ENCODE results near the gene SLC66A3. TPM values are rescaled to one million over a fixed set of nuclear protein-coding genes. Genes with fewer than 3 reads are reported as not detected.
A peak's percentile ranks its signal among the peaks of the same experiment; 100 is the strongest.
"Not testable (repeated sequence)": the region's sequence is repeated elsewhere in the genome, so short reads cannot be mapped to it uniquely, and the experiment has no call there.

The SLC66A3 gene
- total and polyA plus RNA-seq, 7 donors: 6.9 to 71.7 (median 34.3) TPM

DNA sequence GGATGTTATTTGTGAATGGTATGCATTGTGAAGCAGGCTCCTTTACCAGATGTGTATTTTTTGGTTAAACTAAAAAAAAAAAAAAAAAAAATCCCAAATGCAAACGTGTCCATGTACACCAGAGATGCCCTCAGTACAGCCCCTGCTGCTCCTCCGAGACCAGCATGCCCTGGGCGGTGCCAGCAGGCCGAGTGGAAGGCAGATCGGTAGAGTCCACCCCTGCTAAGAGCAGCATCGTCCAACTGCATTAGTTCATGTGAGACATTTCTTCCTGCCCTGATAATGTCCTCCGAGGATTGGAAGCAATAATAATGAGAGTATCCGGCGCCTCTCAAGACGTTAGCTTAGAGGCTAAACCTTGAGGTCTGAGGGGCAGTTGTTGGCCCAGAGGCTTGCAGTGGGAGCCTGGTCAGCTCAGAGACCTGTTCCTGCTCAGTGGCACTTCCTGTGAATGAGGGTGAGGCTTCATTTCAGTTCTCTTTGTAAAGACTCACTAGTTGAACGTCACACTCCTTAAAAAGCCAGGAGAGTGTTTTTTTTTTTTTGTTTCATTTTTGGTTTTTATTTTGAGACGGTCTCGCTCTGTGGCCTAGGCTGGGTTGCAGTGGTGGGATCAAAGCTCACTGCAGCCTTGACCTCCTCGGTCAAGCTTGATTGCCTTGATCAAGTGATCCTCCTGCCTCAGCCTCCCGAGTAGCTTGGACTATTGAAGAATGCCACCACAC, 5.6 kb downstream of the SLC66A3 start:
- H3K4me1 ChIP-seq: peaks cover 0 to 10% (median 9%) of the 10 kb centered on the region in 4 donors
- no peaks in the 10 kb centered on the region for H3K9me3 ChIP-seq
- H3K36me3 ChIP-seq: peaks cover 0 to 8% (median 0%) of the 10 kb centered on the region in 4 donors
- H3K4me3 ChIP-seq: no peak overlapping the region
- TF ChIP-seq EP300 (IDR thresholded peaks at IDR 0.05) (no peak), POLR2AphosphoS5 (IDR thresholded peaks at IDR 0.05) (no peak), POLR2A (IDR thresholded peaks at IDR 0.05) (no peak)
- TF ChIP-seq, protein P1, sequence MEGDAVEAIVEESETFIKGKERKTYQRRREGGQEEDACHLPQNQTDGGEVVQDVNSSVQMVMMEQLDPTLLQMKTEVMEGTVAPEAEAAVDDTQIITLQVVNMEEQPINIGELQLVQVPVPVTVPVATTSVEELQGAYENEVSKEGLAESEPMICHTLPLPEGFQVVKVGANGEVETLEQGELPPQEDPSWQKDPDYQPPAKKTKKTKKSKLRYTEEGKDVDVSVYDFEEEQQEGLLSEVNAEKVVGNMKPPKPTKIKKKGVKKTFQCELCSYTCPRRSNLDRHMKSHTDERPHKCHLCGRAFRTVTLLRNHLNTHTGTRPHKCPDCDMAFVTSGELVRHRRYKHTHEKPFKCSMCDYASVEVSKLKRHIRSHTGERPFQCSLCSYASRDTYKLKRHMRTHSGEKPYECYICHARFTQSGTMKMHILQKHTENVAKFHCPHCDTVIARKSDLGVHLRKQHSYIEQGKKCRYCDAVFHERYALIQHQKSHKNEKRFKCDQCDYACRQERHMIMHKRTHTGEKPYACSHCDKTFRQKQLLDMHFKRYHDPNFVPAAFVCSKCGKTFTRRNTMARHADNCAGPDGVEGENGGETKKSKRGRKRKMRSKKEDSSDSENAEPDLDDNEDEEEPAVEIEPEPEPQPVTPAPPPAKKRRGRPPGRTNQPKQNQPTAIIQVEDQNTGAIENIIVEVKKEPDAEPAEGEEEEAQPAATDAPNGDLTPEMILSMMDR (IDR thresholded peaks at IDR 0.05): no peak
- intact Hi-C loops (cut with DNase I): no loop called here
- WGBS, 2 donors: 80 to 86% methylated on average over 15 of the region's 15 CpGs
- H3K27me3 ChIP-seq: no peaks in the 10 kb centered on the region
- no peak overlapping the region for H3K27ac ChIP-seq
- peak; percentile 27 for DNase-seq

DNA sequence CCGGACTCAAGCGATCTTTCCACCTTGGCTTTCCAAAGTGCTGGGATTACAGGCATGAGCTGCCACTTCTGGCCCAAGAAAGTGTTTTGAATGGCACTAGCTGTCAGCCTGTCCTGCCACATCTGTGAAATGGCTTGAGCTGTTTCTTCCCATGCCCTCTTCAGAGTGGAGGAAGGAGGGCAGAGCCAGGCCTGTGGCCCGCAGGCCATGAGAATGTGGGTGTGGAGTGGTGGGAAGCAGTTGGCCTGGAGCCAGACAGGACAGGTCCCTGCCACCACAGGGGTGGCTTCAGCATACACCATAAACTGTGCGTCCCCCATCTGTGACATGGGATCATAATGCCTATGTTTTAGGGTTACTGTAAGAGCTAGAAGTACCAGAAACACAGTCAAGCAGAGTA, 6.5 kb downstream of the SLC66A3 start:
- no peak for TF ChIP-seq POLR2A (IDR thresholded peaks at IDR 0.05)
- no peak for TF ChIP-seq EP300 (IDR thresholded peaks at IDR 0.05)
- TF ChIP-seq POLR2AphosphoS5 (IDR thresholded peaks at IDR 0.05): no peak
- TF ChIP-seq, protein P1 (IDR thresholded peaks at IDR 0.05): no peak
- WGBS, 2 donors: 98% methylated on average over 4 of the region's 4 CpGs
- intact Hi-C loops (cut with DNase I): no loop called here
- DNase-seq: no peak
- Histone ChIP-seq H3K4me3 (no peak overlapping the region), H3K27ac (no peak overlapping the region), H3K4me1 (peaks cover 0 to 1% (median under 1%) of the 10 kb centered on the region in 4 donors), H3K36me3 (peaks cover 0 to 8% (median 0%) of the 10 kb centered on the region in 4 donors), H3K27me3 (no peaks in the 10 kb centered on the region), H3K9me3 (no peaks in the 10 kb centered on the region)

DNA sequence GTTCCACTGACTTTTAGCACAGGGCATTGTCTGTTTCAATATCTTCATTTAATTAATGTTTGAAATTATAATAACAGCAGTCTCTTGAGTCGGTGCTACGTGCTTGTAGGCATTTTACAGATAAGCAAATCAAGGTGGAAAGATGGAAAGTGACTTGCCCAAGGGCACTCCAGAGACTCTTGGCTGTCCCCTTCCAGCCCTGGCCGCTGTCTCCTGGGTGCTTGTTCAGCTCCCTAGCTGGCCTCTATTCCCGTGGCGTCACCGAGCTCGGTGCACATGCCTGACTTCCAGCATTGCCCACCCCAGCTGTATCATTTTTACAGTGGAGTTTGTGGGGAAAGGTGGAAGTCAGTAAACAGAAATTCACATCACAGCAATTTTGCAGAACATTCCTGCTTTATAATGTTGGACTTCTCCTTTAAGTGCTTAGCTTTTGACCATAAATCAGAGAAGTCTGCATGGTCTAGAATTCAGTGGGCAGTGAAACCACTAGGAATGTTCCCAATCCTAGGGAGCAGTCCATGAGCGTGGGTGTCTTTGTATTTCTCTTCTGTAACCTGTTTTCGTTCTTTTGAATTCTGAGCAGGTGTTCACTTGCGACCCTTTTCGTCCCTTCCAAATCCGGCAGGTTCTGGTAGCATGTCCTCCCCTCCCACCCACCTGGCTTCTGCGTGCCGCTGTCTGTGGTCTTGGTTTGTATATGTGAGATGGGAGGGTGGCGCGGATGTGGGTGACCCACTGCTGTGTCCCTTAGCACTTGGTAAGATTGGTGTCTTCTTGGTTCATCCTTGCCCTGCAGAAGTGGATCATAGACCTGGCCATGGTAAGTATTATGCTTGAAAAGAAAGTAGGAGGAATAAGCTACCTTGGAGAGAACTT, 8.4 kb downstream of the SLC66A3 start:
- TF ChIP-seq POLR2AphosphoS5 (IDR thresholded peaks at IDR 0.05): no peak
- TF ChIP-seq POLR2A (IDR thresholded peaks at IDR 0.05): no peak
- no peak for TF ChIP-seq EP300 (IDR thresholded peaks at IDR 0.05)
- H3K9me3 ChIP-seq: no peaks in the 10 kb centered on the region

DNA sequence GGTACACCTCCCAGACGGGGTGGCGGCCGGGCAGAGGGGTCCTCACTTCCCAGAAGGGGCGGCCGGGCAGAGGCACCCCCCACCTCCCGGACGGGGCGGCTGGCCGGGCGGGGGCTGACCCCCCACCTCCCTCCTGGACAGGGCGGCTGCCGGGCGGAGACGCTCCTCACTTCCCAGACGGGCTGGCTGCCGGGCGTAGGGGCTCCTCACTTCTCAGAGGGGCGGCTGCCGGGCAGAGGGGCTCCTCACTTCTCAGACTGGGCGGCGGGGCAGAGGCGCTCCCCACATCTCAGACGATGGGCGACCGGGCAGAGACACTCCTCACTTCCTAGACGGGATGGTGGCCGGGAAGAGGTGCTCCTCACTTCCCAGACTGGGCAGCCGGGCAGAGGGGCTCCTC, 9.8 kb downstream of the SLC66A3 start:
- H3K4me1 ChIP-seq; DNase-seq; H3K27ac ChIP-seq; H3K27me3 ChIP-seq; H3K36me3 ChIP-seq; H3K9me3 ChIP-seq; intact Hi-C loops (cut with DNase I); H3K4me3 ChIP-seq: not testable (repeated sequence)
- WGBS, 2 donors: 95 to 96% methylated on average over 28 of the region's 28 CpGs

More for the DNA sequence above, 8.4 kb downstream of the SLC66A3 start:
- no peaks in the 10 kb centered on the region for H3K4me1 ChIP-seq
- DNase-seq: no peak
- intact Hi-C loops (cut with DNase I): no loop called here
- no peaks in the 10 kb centered on the region for H3K27me3 ChIP-seq
- 92 to 93% methylated on average over 16 of the region's 16 CpGs for WGBS, 2 donors
- H3K4me3 ChIP-seq: no peak overlapping the region
- H3K36me3 ChIP-seq: peaks cover 0 to 8% (median 0%) of the 10 kb centered on the region in 4 donors
- no peak overlapping the region for H3K27ac ChIP-seq

DNA sequence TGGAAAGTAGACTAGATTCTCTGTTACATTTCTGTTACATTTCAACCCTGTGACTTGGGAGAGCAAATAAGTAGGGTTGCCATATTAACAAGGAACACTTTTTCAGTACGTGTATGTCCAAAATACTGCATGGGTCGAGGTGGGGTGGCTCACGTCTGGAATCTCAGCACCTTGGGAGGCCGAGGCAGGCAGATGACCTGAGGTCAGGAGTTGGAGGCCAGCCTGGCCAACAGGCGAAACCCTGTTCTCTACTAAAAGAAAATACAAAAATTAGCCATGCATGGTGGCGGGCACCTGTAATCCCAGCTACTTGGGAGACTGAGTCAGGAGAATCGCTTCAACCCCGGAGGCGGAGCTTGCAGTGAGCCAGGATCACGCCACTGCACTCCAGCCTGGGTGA, 11.2 kb downstream of the SLC66A3 start:
- no peak for TF ChIP-seq POLR2A (IDR thresholded peaks at IDR 0.05)
- TF ChIP-seq POLR2AphosphoS5 (IDR thresholded peaks at IDR 0.05): no peak
- TF ChIP-seq, protein P1 (IDR thresholded peaks at IDR 0.05): no peak
- TF ChIP-seq EP300 (IDR thresholded peaks at IDR 0.05): no peak
- Histone ChIP-seq H3K4me1 (no peaks in the 10 kb centered on the region), H3K4me3 (no peak overlapping the region), H3K27me3 (no peaks in the 10 kb centered on the region), H3K36me3 (peaks cover 0 to 7% (median 0%) of the 10 kb centered on the region in 4 donors), H3K27ac (no peak overlapping the region), H3K9me3 (no peaks in the 10 kb centered on the region)
- peak; percentile 36 for DNase-seq
- intact Hi-C loops (cut with DNase I): no loop called here
- WGBS, 2 donors: 90% methylated on average over 10 of the region's 10 CpGs
